Measurements from ENCODE around the gene SLIT3.

The SLIT3 gene

GRCh38 chr5:169099801-169100734 is 200.9 kb downstream of the SLIT3 start:
- DNase-seq, result no peak

DNA sequence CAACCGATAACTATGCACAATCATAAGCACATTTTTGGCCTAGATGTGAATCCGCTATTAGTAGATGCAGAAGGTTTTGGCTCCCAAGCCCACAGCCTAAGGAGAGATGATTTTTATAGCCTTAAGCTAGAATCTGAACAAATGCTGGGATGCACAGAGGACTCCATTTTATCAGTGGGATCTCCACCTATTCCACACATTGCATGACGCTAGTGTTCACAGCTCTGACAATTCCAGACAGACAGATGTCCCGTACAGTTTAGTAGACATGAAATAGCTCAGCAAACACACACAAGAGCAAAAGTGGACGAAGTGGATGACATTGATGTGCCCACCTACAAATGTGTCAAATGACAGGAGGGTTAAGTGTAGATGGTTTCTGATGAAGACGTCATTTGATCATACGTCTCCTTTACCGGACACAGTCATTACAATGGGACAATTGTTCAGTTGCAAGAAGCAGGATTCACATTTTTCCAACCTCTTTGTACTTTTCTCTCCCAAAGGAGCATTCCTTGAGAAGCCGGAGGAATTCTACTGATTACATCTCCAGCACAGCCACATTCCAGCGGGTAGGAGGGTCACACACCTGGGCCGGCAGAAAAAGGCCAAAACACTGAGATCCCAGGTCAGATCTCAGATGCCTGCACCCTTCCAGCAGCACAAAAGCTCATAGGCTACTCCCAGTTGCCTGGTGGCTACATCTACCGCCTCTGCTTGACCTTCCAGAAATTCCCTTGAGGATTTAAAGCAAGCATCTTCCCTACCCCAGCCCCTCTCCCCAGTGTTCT is 202.4 kb downstream of the SLIT3 start:
- DNase-seq, result no peak

DNA sequence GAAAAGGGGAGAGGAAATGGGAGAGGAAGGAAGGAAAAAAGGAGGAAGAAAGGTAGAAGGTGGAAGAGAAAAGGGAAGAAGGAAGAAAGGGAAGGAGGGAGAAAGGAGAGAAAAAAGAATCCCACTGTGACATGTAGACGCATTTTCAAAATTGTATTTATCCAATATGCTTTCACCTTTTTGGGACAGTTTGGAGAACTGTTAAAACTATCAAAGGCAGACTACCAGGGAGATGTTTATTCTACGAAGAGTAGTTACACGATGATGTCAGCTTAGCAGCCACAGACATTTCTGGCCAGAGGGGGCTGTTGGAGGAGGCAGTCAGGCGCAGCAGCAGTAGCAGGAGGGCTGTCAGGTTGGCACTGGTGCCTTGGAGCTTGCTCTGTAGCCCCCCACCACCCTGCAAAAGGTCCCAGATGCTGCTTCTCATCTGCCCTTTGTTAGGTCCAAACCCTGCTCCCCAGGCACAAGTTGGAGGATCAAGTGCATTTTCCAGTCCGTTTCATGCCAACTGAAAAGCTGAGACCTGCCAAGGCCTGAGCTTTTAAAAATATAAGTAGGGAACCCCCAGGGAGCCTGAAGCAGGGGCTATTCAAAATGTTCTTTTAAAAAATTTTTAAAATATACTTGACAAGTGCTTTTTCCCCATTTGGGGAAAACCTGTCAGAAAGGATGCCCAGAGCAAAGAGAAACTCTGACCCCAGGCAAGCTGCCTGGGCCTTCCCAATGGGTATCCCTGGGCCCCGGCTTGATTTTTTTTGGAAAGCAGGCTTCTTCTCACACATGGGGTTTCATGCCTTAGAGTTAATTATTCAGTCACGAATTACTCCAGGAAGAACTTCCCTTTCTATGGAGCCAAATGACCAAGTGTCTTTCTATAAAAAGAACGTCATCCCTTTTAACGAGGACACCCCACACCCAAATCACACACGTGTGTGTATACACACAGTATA is 203.3 kb downstream of the SLIT3 start:
- no peak for DNase-seq

- no peak for DNase-seq
Observed at GRCh38 chr5:169095976-169096375, 205.0 kb downstream of the SLIT3 start.

GRCh38 chr5:169095410-169095960 is 205.5 kb downstream of the SLIT3 start:
- DNase-seq, result no peak

DNA sequence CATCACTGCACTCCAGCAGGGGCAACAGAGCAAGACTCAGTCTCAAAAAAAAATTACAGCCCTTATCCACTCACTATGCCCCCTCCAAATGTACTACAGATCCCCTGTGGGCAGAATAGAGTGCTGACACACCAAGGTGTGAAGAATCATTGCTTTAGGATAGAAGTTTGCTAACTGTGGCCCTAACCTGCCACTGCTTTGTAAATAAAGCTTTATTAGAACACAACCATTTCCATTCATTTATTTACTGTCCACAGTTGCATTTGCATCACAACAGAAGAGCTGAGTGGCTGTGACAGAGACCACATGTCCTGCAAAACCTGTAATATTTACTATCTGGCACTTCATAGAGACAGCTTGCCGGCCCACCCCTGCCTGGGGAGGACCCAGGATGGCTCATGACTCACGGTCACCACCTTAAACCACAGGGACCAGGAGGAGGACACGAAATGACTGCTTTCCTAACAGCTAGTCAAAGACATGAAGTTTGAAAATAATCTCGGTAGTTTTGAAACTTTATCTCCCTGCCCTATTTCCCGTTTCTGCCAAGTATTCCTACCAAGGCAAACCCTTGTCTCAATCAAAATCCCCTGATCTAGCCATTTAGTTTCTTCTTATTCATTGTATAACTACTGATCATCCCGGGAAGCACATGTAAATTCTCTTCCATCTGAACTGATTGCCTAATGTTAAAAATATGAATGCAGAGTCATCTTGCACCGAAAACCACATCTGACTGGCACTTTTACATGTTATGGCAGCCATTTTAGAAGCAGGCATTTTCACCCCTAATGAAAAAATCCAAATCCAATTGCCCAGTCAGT is 206.1 kb downstream of the SLIT3 start:
- no peak for DNase-seq

DNA sequence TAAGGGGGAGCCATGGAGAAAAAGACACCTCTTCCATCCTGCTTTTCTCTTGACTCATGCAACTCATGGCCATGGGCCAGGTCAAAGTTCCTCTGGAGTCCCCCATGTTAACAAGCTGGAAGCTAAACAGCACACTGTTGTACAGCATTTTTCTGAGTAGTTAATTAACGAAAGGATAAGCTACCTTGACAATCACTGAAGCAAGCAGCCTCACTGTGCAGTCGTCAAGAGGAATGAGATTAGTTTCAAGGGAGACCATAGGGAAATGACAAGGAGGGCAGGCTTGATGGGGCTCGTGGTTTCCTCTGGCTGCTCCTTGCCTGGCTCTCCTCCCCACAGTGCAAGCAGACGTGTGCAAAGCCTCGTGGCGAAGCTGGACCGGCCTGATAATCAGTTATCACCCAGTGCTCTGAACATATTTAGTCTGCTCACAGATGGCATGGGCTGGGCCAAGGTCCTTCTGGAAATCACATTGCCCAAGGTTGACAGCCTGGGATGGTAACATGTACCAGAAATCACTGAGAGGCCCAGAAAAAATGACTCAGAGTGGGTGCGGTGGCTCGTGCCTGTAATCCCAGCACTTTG is 209.5 kb downstream of the SLIT3 start:
- DNase-seq, result no peak

DNA sequence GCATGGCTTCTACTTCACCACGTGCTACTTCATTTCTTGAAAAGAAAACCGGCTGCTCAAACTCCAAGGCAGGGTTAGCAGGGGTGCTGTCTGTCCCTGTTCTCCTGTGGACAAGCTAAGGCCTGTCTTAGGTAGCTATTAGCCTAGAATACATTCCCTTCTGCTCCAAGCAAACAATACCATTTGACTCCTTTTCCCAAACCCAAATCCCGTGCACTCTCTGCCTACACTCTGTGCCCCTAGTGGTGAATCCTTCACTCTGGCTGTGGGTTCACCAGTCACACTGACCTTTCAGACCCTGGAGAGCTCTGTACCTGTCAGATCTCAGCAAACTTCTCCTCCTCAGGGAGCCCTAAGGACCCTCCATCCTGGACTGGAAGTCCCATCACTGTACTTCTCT is 211.6 kb downstream of the SLIT3 start:
- no peak for DNase-seq

- DNase-seq, result no peak
Observed at GRCh38 chr5:169088028-169088725, 212.8 kb downstream of the SLIT3 start.

- DNase-seq, result no peak
Observed at GRCh38 chr5:169085636-169086035, 215.3 kb downstream of the SLIT3 start.

- no peak for DNase-seq
Observed at GRCh38 chr5:169085212-169085611, 215.7 kb downstream of the SLIT3 start.

DNA sequence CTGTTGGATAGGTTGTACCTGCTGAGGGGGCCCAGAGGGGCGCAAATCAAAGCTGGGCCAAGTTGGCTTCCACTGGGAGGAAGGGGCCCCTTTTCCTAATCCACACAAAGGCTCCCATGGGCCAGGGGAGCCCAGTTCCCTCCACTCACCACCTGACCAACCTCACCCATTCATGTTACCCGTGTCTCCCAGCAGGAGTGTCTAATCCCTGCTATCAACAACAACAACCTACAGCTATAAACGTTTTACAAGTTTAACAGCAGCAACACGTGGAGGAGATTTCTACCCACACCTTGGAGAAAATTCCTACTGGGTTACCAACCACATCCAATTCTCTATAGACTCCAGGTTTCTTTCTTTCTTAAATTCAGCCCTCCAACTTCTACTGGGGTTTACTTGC is 216.2 kb downstream of the SLIT3 start:
- no peak for DNase-seq

- DNase-seq, result no peak
Observed at GRCh38 chr5:169083394-169084018, 217.4 kb downstream of the SLIT3 start.

DNA sequence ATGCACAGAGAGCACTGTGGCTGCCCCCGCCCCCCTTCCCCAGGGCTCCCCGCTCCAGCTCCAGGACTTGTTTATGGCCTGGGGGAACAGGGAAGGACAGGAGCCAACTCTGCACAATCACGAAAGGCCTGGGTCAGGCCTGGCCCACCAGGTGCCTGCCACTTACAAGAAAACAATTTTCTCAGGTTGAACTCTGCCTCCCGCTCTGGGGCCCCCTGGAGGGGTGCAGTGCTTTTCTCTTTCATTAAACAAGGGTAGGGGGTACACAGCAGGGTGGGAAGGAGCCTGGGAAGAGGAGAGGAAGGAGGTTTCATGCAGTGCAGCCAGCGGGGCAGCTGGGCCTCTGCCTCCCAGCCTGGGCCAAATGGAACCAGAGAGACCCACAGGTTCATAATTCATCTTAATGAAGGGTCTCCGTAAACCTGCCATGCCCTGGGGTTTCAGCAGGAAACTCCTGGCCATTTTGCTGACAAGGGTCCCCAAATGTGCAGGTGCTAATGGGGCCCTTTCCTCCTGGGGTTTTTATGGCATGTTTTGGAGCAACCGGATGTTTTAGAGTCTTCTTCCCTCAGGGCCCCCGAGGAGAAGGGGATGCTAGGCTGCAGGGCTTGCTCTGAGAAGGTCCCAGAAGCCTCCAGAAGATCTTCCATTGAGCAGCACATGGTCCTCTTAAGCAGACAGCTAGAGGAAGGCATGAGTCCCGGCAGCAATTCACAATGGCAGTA is 219.8 kb downstream of the SLIT3 start:
- DNase-seq, result no peak

- DNase-seq, result no peak
Observed at GRCh38 chr5:169080448-169080911, 220.5 kb downstream of the SLIT3 start.

- DNase-seq, result no peak
Observed at GRCh38 chr5:169079697-169080096, 221.2 kb downstream of the SLIT3 start.

DNA sequence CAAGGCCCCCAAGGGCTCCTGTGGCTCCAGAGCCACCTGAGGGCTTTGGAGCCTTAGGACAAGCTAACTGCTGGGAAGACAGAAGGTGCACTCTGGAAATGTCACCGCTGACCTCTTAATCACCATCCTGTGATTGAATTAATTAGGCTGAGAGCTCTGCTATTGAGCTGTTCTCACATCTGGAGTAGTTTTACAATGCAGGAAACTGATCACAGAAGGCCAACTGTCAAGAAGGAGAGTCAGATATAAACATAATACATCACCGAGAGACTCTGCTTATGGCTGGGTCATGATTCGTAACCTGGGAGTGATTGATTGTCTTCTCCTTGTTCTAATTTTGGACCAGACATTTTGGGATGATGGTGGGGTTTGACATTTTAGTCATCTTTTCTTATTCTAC is 226.1 kb downstream of the SLIT3 start:
- no peak for DNase-seq

GRCh38 chr5:169072233-169072632 is 228.7 kb downstream of the SLIT3 start:
- DNase-seq, result no peak

- DNase-seq, result no peak
Observed at GRCh38 chr5:169070413-169070812, 230.5 kb downstream of the SLIT3 start.

Measured in activated CD4-positive, CD25-positive, alpha-beta regulatory T cell treated with anti-CD3 and anti-CD28 coated beads, Interleukin-2, amount 50 U/mL, for 72 hours (primary cell).